Body of pancreas (tissue), 4 donors: Measurements from ENCODE around the gene MLLT10. TPM values are rescaled to one million over a fixed set of nuclear protein-coding genes. Genes with fewer than 3 reads are reported as not detected.

Experiments
- ATAC-seq: fragments of 150-250 bp; one replicate; pipeline ENCODE4 v1.9.1; 2016
- DNase-seq, 4 donors: peaks; one replicate each; pipeline ENCODE4 v3.0.0-alpha.2; 2019
- H3K27ac ChIP-seq, 4 donors: fragments of 200-600 bp; sonication (generic); 1 replicate in 3 of 4; 2 replicates in 1 of 4; pipeline versions ENCODE4 v1.5.1 to v1.6.1; 2016 to 2019; ENCODE audit warnings: mild to moderate bottlenecking in 1 of 4, mixed read lengths in 1 of 4, moderate library complexity in 1 of 4
- H3K27me3 ChIP-seq, 2 donors: fragments of 200-600 bp; sonication (generic); one replicate each; pipeline ENCODE4 v1.6.0; 2016; ENCODE audit warnings: mild to moderate bottlenecking in 1 of 2
- H3K36me3 ChIP-seq, 2 donors: fragments of 200-600 bp; sonication (generic); replicated peaks in 1 of 2; 2 replicates each; pipeline ENCODE4 v1.5.1; 2016; ENCODE audit warnings: low read depth in 2 of 2; ENCODE audit not compliant: insufficient read depth in 1 of 2
- H3K4me1 ChIP-seq: fragments of 200-600 bp; sonication (generic); one replicate; pipeline ENCODE4 v1.6.0; 2016
- H3K4me3 ChIP-seq, 2 donors: fragments of 200-600 bp; sonication (generic); 1 replicate in 1 of 2; 2 replicates in 1 of 2; pipeline ENCODE4 v1.5.1; 2016 to 2019
- H3K9me3 ChIP-seq, 3 donors: fragments of 200-600 bp; sonication (generic); 1 replicate in 2 of 3; 2 replicates in 1 of 3; pipeline ENCODE4 v1.5.1; 2016
- POLR2A ChIP-seq, 3 donors: fragments of 450-650 bp; IDR thresholded peaks; one replicate each; pipeline ENCODE4 v1.6.1; 2016; ENCODE audit warnings: antibody characterized with exemption in 3 of 3, mild to moderate bottlenecking in 2 of 3
- WGBS, 2 donors: methylation state at CpG; one replicate each; pipeline ENCODE4 v1.1.5; 2017; 5-methylcytosine and 5-hydroxymethylcytosine counted together
- intact Hi-C: fragments of 100-400 bp; cut with DNase I; formaldehyde crosslinking; loops from one replicate; pipeline ENCODE4 v1.15.1; 2023
- total RNA-seq, 2 donors: library from RNA; depleted of rRNA; stranded (reverse); fragments of >200 nt; gene quantifications; one replicate each; pipeline ENCODE4 v1.1.0, GENCODE V29; 2016
- TF ChIP-seq, protein P1 (sequence below), 7 experiments: fragments of 450-650 bp in 4 of 7; fragments of 200-600 bp in 3 of 7; sonication (generic) in 3 of 7; IDR thresholded peaks; one replicate each; pipeline ENCODE4 v1.5.1; 2016 to 2019; ENCODE audit warnings: antibody characterized with exemption in 7 of 7

Gene MLLT10
- total RNA-seq, 2 donors from 2014 or later, result 23.7 to 30.1 TPM

DNA sequence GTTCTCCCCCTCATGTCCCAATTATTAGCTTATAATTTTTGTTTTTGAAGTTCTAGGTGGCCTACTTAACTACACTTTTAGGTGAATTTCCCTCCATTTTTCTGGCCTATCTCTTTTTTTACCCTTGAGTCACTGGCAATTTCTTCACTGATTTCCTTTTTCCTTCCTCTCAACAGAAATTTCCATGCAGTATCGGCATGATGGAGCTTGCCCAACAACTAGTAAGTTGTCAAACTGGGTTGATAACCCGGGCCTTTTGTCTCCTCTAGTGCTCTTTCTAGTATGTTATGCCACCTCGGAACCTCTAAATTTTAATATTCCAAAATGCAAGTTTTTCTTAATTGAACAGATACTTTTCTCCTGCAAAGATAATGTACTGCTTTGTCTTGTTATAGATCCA lies 147.1 kb downstream of the MLLT10 start:
- intact Hi-C loops, result no loop called here
- Histone ChIP-seq H3K4me3 (no peak overlapping the region), H3K27ac (no peak overlapping the region), H3K9me3 (no peaks in the 10 kb centered on the region), H3K4me1 (peaks cover 5% of the 10 kb centered on the region), H3K27me3 (no peaks in the 10 kb centered on the region), H3K36me3 (no peaks in the 10 kb centered on the region)
- no peak for ATAC-seq
- DNase-seq, result no peak
- WGBS, 2 donors, result 91 to 92% methylated on average over 3 of the region's 3 CpGs
- TF ChIP-seq, protein P1, sequence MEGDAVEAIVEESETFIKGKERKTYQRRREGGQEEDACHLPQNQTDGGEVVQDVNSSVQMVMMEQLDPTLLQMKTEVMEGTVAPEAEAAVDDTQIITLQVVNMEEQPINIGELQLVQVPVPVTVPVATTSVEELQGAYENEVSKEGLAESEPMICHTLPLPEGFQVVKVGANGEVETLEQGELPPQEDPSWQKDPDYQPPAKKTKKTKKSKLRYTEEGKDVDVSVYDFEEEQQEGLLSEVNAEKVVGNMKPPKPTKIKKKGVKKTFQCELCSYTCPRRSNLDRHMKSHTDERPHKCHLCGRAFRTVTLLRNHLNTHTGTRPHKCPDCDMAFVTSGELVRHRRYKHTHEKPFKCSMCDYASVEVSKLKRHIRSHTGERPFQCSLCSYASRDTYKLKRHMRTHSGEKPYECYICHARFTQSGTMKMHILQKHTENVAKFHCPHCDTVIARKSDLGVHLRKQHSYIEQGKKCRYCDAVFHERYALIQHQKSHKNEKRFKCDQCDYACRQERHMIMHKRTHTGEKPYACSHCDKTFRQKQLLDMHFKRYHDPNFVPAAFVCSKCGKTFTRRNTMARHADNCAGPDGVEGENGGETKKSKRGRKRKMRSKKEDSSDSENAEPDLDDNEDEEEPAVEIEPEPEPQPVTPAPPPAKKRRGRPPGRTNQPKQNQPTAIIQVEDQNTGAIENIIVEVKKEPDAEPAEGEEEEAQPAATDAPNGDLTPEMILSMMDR (IDR thresholded peaks at IDR 0.05), result no peak
- TF ChIP-seq POLR2A (IDR thresholded peaks at IDR 0.05), result no peak

GRCh38 chr10:21687266-21688008 lies 153.4 kb downstream of the MLLT10 start:
- H3K27ac ChIP-seq, result no peak overlapping the region
- no peaks in the 10 kb centered on the region for H3K4me1 ChIP-seq
- intact Hi-C loops, result no loop called here
- no peak for DNase-seq
- TF ChIP-seq, protein P1 (IDR thresholded peaks at IDR 0.05), result no peak
- no peak for TF ChIP-seq POLR2A (IDR thresholded peaks at IDR 0.05)
- peaks cover 0 to 1% of the 10 kb centered on the region in 2 donors for H3K36me3 ChIP-seq
- H3K4me3 ChIP-seq, result no peak overlapping the region
- H3K9me3 ChIP-seq, result no peaks in the 10 kb centered on the region
- WGBS, 2 donors, result 91 to 95% methylated on average over 3 of the region's 3 CpGs
- no peak for ATAC-seq
- no peaks in the 10 kb centered on the region for H3K27me3 ChIP-seq

DNA sequence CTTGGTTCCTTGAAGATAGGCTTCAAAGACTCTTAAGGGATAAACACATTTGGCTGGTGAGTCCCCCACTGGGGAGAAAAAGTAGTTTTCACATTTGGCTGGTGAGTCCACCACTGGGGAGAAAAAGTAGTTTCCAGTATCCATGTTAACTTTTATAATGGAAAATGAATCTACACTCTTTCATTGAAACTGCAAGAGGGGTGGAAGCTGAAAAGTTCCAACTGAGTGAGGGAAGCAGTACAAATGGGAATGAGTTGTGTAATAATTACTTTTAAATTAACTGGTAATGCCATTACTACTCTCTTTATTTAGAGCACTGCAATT lies 153.9 kb downstream of the MLLT10 start:
- TF ChIP-seq POLR2A (IDR thresholded peaks at IDR 0.05), result no peak
- TF ChIP-seq, protein P1 (IDR thresholded peaks at IDR 0.05), result no peak
- Histone ChIP-seq H3K4me1 (no peaks in the 10 kb centered on the region), H3K27ac (no peak overlapping the region), H3K27me3 (no peaks in the 10 kb centered on the region), H3K4me3 (no peak overlapping the region), H3K36me3 (peaks cover 0 to 1% of the 10 kb centered on the region in 2 donors), H3K9me3 (no peaks in the 10 kb centered on the region)
- intact Hi-C loops, result no loop called here
- no peak for ATAC-seq
- DNase-seq, result no peak

DNA sequence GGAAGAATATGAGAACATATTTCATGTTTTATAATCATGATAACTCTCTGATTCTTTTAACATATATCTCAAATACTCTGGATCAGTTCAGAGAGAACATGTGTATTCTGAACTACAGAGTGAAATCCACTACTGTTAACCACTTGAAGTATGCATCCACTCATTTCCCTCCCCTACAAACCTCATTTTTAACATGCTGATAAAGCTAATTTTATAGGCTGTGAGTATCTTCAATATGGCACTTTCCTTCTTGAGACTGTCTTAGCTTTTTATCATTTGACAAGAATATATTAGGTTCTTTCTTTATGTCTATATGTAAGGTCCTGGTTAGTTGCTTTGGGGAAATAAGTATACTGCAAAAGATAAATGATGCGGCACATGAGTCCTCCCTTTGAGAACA lies 154.8 kb downstream of the MLLT10 start:
- intact Hi-C loops, result no loop called here
- DNase-seq (no peak), ATAC-seq (no peak)
- Histone ChIP-seq H3K36me3 (peaks cover 0 to 1% of the 10 kb centered on the region in 2 donors), H3K4me1 (no peaks in the 10 kb centered on the region), H3K27me3 (no peaks in the 10 kb centered on the region), H3K27ac (no peak overlapping the region), H3K4me3 (no peak overlapping the region), H3K9me3 (no peaks in the 10 kb centered on the region)
- no peak for TF ChIP-seq POLR2A (IDR thresholded peaks at IDR 0.05)
- WGBS, 2 donors, result 97% methylated on average over 1 of the region's 1 CpG

GRCh38 chr10:21689881-21690280 lies 155.8 kb downstream of the MLLT10 start:
- H3K4me3 ChIP-seq, result no peak overlapping the region
- no peak overlapping the region for H3K27ac ChIP-seq
- H3K36me3 ChIP-seq, result peaks cover 0 to 1% of the 10 kb centered on the region in 2 donors
- no peaks in the 10 kb centered on the region for H3K27me3 ChIP-seq
- no peak for DNase-seq
- intact Hi-C loops, result no loop called here
- no peaks in the 10 kb centered on the region for H3K9me3 ChIP-seq
- TF ChIP-seq, protein P1 (IDR thresholded peaks at IDR 0.05), result no peak
- no peak for TF ChIP-seq POLR2A (IDR thresholded peaks at IDR 0.05)
- ATAC-seq, result no peak
- H3K4me1 ChIP-seq, result no peaks in the 10 kb centered on the region
